Fibroblast of lung (primary cell): ENCODE measurements around the gene WDR86. TPM values are rescaled to one million over a fixed set of nuclear protein-coding genes. Genes with fewer than 3 reads are reported as not detected.

Experiments
- DNase-seq, 2 donors: peaks; one replicate each; pipeline versions ENCODE4 v3.0.0 to v3.0.0-alpha.2; 2010; ENCODE audit warnings: low read depth in 2 of 2
- H2AFZ ChIP-seq: 2 replicates; pipeline ENCODE4 v1.5.1; 2012; ENCODE audit warnings: low read length, control low read depth, inconsistent platforms
- H3K27ac ChIP-seq: 2 replicates; pipeline ENCODE4 v1.5.1; 2011; ENCODE audit warnings: low read length, control low read depth; ENCODE audit not compliant: insufficient read depth
- H3K27me3 ChIP-seq: 2 replicates; pipeline ENCODE4 v1.5.1; 2011; ENCODE audit warnings: mild to moderate bottlenecking, low read length; ENCODE audit not compliant: control insufficient read depth, insufficient read depth
- H3K36me3 ChIP-seq: 2 replicates; pipeline ENCODE4 v1.5.1; 2011; ENCODE audit warnings: low read length; ENCODE audit not compliant: control insufficient read depth, insufficient read depth
- H3K4me1 ChIP-seq: 2 replicates; pipeline ENCODE4 v1.5.1; 2011; ENCODE audit warnings: low read length; ENCODE audit not compliant: control insufficient read depth, insufficient read depth; ENCODE audit errors: extremely low read depth
- H3K4me2 ChIP-seq: 2 replicates; pipeline ENCODE4 v1.5.1; 2011; ENCODE audit warnings: low read length, control low read depth; ENCODE audit not compliant: insufficient read depth; ENCODE audit errors: extremely low read depth
- H3K4me3 ChIP-seq, 4 experiments: fragments of 200-600 bp in 1 of 4; sonication (generic) in 1 of 4; replicated peaks in 1 of 4; 2 replicates each; pipeline ENCODE4 v1.5.1; 2011 to 2016; ENCODE audit warnings: low read length in 4 of 4, low read depth in 3 of 4, mild to moderate bottlenecking in 3 of 4, control low read depth in 2 of 4, inconsistent platforms in 1 of 4, mixed read lengths in 1 of 4; ENCODE audit not compliant: insufficient read depth in 1 of 4; ENCODE audit errors: control extremely low read depth in 1 of 4
- H3K79me2 ChIP-seq: 2 replicates; pipeline ENCODE4 v1.5.1; 2012; ENCODE audit warnings: mild to moderate bottlenecking, low read length, inconsistent platforms; ENCODE audit not compliant: control insufficient read depth, insufficient read depth
- H3K9ac ChIP-seq: 2 replicates; pipeline ENCODE4 v1.5.1; 2011; ENCODE audit warnings: mild to moderate bottlenecking, low read length, control low read depth; ENCODE audit not compliant: insufficient read depth
- H3K9me3 ChIP-seq: 2 replicates; pipeline ENCODE4 v1.5.1; 2012; ENCODE audit warnings: low read depth, low read length; ENCODE audit not compliant: control insufficient read depth, insufficient read depth
- H4K20me1 ChIP-seq: 2 replicates; pipeline ENCODE4 v1.5.1; 2011; ENCODE audit warnings: low read length; ENCODE audit not compliant: control insufficient read depth, insufficient read depth; ENCODE audit errors: extremely low read depth
- CTCF ChIP-seq, 2 donors: IDR thresholded peaks in 1 of 2; conservative IDR thresholded peaks in 1 of 2; 1 replicate in 1 of 2; 2 replicates in 1 of 2; pipeline ENCODE4 v1.5.1; 2011 to 2012; ENCODE audit warnings: low read length in 2 of 2, control low read depth in 1 of 2, inconsistent platforms in 1 of 2, low read depth in 1 of 2, mild to moderate bottlenecking in 1 of 2
- EZH2 ChIP-seq: IDR thresholded peaks from 2 replicates; pipeline ENCODE4 v1.5.1; 2012; ENCODE audit warnings: low read length, control low read depth, mild to moderate bottlenecking; ENCODE audit errors: missing control alignments
- polyA plus RNA-seq, 2 donors: library from polyadenylated mRNA; depleted of rRNA in 1 of 2; stranded (reverse) in 1 of 2; unstranded in 1 of 2; fragments of >200 nt; gene quantifications; 2 replicates each; pipeline ENCODE4 v1.2.1, GENCODE V29; 2011 to 2012; ENCODE audit warnings: missing spikeins in 1 of 2
- total RNA-seq: library from RNA; depleted of rRNA; stranded (reverse); fragments of >200 nt; gene quantifications from 2 replicates; pipeline ENCODE4 v1.2.1, GENCODE V29; 2014

The WDR86 gene
- total and polyA plus RNA-seq, 2 donors (not counting 1 experiment from before 2014, with no cell fraction given): 0.33 TPM; not detected in 1

GRCh38 chr7:151456276-151456675 is 46.4 kb upstream of the WDR86 start:
- Histone ChIP-seq H3K36me3 (no peaks in the 10 kb centered on the region), H2AFZ (no peak overlapping the region)
- TF ChIP-seq EZH2 (no peak), CTCF (conservative IDR thresholded peaks at IDR 0.05 in 1 of 2, IDR thresholded peaks at IDR 0.05 in 1 of 2; ENCODE audit: low read depth in 1 of 2, low read length in 2 of 2) (no peak)

GRCh38 chr7:151455690-151456089 is 45.9 kb upstream of the WDR86 start:
- no peak overlapping the region for H2AFZ ChIP-seq
- DNase-seq: no peak

More at GRCh38 chr7:151456276-151456675, 46.4 kb upstream of the WDR86 start:
- Histone ChIP-seq H3K27me3 (no peaks in the 10 kb centered on the region), H3K4me2 (no peak overlapping the region), H3K9ac (no peak overlapping the region), H3K4me3 (no peak overlapping the region), H4K20me1 (no peaks in the 10 kb centered on the region), H3K4me1 (peaks cover 11% of the 10 kb centered on the region), H3K79me2 (no peaks in the 10 kb centered on the region), H3K9me3 (no peaks in the 10 kb centered on the region), H3K27ac (no peak overlapping the region)
- DNase-seq: no peak

GRCh38 chr7:151454932-151455530 is 45.2 kb upstream of the WDR86 start:
- Histone ChIP-seq H3K4me2 (no peak overlapping the region), H3K9me3 (no peaks in the 10 kb centered on the region), H3K4me1 (peaks cover 4% of the 10 kb centered on the region), H3K27ac (no peak overlapping the region), H2AFZ (no peak overlapping the region), H3K9ac (no peak overlapping the region), H3K27me3 (no peaks in the 10 kb centered on the region), H3K36me3 (no peaks in the 10 kb centered on the region), H4K20me1 (no peaks in the 10 kb centered on the region), H3K79me2 (no peaks in the 10 kb centered on the region), H3K4me3 (no peak overlapping the region)
- no peak for TF ChIP-seq CTCF (conservative IDR thresholded peaks at IDR 0.05 in 1 of 2, IDR thresholded peaks at IDR 0.05 in 1 of 2; ENCODE audit: low read depth in 1 of 2, low read length in 2 of 2)
- no peak for TF ChIP-seq EZH2
- DNase-seq: no peak

More at GRCh38 chr7:151455690-151456089, 45.9 kb upstream of the WDR86 start:
- H3K27me3 ChIP-seq: no peaks in the 10 kb centered on the region
- no peak overlapping the region for H3K27ac ChIP-seq
- H3K36me3 ChIP-seq: no peaks in the 10 kb centered on the region
- H3K9me3 ChIP-seq: no peaks in the 10 kb centered on the region
- no peak overlapping the region for H3K4me2 ChIP-seq
- H3K4me1 ChIP-seq: peaks cover 10% of the 10 kb centered on the region
- H3K4me3 ChIP-seq: no peak overlapping the region
- no peaks in the 10 kb centered on the region for H3K79me2 ChIP-seq
- no peak overlapping the region for H3K9ac ChIP-seq
- TF ChIP-seq CTCF (conservative IDR thresholded peaks at IDR 0.05 in 1 of 2, IDR thresholded peaks at IDR 0.05 in 1 of 2; ENCODE audit: low read depth in 1 of 2, low read length in 2 of 2): no peak
- no peak for TF ChIP-seq EZH2
- H4K20me1 ChIP-seq: no peaks in the 10 kb centered on the region
